Stromal cell of bone marrow (primary cell): ENCODE measurements around the gene ARHGEF28.

Source experiments
- DNase-seq: peaks from one replicate; pipeline ENCODE4 v3.0.0-alpha.2; 2012; ENCODE audit warnings: low read depth

ARHGEF28 gene

GRCh38 chr5:73661753-73662152, 35.8 kb downstream of the ARHGEF28 start:
- no peak for DNase-seq

GRCh38 chr5:73663161-73663859, 37.3 kb downstream of the ARHGEF28 start:
- no peak for DNase-seq

- no peak for DNase-seq
Measured at GRCh38 chr5:73663860-73664240, 37.9 kb downstream of the ARHGEF28 start.

- DNase-seq: no peak
Measured at GRCh38 chr5:73664796-73665195, 38.8 kb downstream of the ARHGEF28 start.

- no peak for DNase-seq
Measured at GRCh38 chr5:73666891-73667290, 40.9 kb downstream of the ARHGEF28 start.

GRCh38 chr5:73668017-73668416, 42.0 kb downstream of the ARHGEF28 start:
- DNase-seq: no peak

- DNase-seq: no peak
Measured at GRCh38 chr5:73668486-73669111, 42.6 kb downstream of the ARHGEF28 start.

- no peak for DNase-seq
Measured at GRCh38 chr5:73670731-73671130, 44.7 kb downstream of the ARHGEF28 start.

- no peak for DNase-seq
Measured at GRCh38 chr5:73672132-73672531, 46.1 kb downstream of the ARHGEF28 start.

- peak; percentile 75 for DNase-seq
Measured at GRCh38 chr5:73673161-73673591, 47.2 kb downstream of the ARHGEF28 start.

- no peak for DNase-seq
Measured at GRCh38 chr5:73674669-73675004, 48.6 kb downstream of the ARHGEF28 start.

GRCh38 chr5:73678322-73678740, 52.3 kb downstream of the ARHGEF28 start:
- no peak for DNase-seq

GRCh38 chr5:73678807-73679206, 52.8 kb downstream of the ARHGEF28 start:
- DNase-seq: no peak

- DNase-seq: no peak
Measured at GRCh38 chr5:73682176-73682575, 56.2 kb downstream of the ARHGEF28 start.

- no peak for DNase-seq
Measured at GRCh38 chr5:73684691-73685090, 58.7 kb downstream of the ARHGEF28 start.

GRCh38 chr5:73686912-73687311, 60.9 kb downstream of the ARHGEF28 start:
- DNase-seq: no peak

- DNase-seq: no peak
Measured at GRCh38 chr5:73687357-73687756, 61.4 kb downstream of the ARHGEF28 start.

GRCh38 chr5:73690015-73690414, 64.0 kb downstream of the ARHGEF28 start:
- no peak for DNase-seq

- no peak for DNase-seq
Measured at GRCh38 chr5:73691302-73692080, 65.5 kb downstream of the ARHGEF28 start.

GRCh38 chr5:73692166-73692640, 66.2 kb downstream of the ARHGEF28 start:
- DNase-seq: peak; percentile 66

- no peak for DNase-seq
Measured at GRCh38 chr5:73692981-73693380, 67.0 kb downstream of the ARHGEF28 start.

GRCh38 chr5:73693573-73694061, 67.6 kb downstream of the ARHGEF28 start:
- DNase-seq: no peak

- no peak for DNase-seq
Measured at GRCh38 chr5:73694089-73694488, 68.1 kb downstream of the ARHGEF28 start.
